GM21515 (cell line): Measurements from ENCODE around the gene NAPSA.

ENCODE experiments used
- ATAC-seq: cut with Tn5 transposase; IDR thresholded peaks from one replicate; pipeline ENCODE4 v1.9.1; 2021; ENCODE audit not compliant: unreplicated experiment

NAPSA gene

DNA sequence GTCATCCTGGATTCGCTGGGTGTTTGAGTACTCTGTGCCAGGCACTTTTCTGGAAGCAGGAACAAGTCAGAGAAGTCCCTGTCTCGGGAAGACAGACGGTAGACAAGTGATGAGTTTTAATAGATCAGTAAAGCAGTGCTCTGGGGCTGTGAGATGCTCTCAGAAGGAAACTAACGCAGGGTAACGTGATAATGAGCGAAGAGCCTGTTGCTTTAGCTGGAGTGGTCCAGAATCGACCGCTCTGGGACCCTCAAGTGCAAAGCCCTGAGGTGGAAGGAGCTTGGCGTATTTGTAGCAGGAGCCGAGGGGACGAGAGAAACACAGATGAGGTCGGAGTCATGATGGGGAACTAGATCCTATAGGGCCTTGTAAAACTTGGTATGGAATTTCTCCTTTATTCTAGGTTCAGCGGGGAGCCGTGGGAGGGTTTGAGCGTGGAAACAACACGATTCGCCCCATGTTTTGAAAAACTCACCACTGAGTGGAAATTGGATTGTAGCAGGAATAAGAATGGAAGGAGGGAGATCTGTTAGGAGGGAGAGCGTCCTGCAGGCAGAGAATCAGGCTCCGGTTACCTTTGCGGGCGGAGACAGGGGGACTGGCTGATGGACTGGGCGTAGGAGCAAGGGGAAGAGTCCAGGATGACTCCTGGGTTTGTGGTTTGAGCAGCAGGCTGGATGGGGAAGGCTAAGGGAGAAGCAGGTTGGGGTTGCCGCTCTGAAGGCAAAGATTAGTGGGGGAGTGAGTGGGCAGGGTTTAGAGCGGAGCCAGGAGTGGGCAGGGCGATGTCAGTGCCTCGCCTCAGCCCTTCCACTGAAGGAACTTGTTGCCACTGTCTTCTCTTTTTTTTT lies 19.5 kb upstream of the NAPSA start:
- ATAC-seq = no peak

DNA sequence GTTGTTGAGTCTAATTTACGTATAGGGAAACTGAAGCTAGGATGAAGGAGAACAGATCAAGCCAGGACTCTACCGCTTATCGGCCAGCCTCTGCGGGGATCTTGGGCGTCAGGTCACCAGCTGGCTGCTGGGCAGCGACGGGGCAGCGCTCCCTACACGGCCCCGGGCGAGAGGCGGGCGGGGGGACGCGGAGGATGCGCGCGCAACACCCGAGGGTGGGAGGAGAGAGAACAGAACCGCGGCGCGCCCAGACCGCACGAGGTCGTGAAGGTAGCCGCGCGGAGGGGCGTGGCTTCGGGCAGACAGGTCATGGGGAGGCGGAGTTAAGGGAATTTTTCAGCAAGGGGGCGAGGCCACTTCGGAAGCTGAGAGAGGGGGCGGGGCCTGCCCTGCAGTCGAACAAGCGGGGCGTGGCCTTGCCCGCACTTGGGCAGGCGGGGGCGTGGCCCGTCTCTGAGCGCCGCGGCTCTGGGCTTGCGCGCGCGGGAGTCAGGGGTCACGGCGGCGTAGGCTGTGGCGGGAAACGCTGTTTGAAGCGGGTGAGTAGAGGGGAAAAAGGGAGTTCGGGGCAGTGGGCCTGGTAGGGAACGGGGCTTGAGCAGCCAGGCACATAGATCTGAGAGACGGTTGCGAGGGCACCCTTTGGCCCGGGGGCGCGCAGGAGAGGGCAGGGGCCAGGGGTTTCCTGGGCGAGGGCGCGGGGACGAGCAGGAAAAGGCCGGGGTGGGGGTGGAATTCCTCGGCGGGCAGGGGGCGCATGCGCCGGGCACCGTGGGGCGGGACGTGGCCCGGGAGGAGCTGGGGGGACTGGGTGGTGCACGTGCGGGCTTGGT lies 18.6 kb upstream of the NAPSA start, which contains the start of gene POLD1:
Gene POLD1 (plus strand): TSS at position 496 of the 833 bp plus-strand sequence. CDS start 14,505 bp downstream, outside the sequence.
- peak; percentile 67 for ATAC-seq

DNA sequence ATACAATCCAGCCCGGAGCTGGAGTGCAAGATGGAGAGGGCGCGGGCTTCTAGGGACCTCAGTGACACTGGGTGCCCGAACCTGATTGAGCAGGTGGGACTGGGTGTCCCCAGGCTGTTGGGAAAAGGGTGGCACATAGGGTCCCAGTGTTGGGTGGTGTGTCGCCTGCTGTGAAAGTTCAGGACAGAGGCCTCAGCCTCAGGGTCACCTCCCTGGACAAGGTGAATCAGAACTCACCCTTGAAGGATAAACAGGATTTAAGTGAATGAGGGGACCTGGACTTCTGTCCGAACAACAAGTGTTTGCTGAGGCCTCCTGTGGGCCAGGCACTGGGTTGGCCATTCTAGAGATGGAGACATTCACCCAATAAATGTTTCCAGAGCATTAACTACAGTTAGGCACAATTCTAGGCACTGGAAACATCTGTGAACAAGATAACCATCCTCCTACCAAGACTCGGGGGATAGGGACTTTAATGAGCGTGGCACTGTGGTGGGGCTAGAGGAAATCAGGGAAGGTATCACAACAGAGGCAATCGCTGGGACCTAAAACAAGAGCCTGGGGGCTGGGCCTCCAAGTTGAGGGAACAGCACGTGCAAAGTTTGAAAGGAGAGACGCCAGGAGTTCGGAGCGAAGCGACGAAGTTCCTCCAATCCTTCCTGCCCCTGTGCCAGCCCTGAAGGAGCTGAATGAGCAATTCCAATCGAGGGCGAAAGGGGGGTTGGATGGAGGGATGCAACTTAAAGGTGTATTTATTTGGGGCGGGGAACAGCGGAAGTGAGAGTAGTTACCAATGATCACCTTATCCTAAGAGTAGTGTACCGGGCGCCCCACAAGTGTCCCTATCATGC lies 17.8 kb upstream of the NAPSA start:
- ATAC-seq = no peak

DNA sequence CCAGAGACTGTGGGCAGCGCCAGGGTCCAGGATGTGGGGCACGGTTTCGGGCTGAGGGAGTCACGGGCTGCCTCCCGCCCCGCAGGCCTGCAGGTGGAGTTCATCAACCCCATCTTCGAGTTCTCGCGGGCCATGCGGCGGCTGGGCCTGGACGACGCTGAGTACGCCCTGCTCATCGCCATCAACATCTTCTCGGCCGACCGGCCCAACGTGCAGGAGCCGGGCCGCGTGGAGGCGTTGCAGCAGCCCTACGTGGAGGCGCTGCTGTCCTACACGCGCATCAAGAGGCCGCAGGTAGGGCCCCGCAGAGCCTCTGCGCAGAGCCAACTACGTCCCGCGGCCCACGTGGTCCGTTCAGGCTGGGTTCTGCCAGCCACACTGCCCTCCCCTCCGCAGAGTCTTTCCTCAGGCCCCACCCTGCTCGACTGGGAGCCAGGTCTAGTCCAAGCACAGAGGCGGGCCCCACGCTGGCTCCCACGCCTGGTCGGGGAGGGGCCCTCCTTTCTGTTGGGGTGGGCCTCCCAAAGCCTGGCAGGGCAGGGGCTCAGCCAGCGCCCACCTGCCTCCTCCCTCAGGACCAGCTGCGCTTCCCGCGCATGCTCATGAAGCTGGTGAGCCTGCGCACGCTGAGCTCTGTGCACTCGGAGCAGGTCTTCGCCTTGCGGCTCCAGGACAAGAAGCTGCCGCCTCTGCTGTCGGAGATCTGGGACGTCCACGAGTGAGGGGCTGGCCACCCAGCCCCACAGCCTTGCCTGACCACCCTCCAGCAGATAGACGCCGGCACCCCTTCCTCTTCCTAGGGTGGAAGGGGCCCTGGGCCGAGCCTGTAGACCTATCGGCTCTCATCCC lies 16.7 kb upstream of the NAPSA start:
- no peak for ATAC-seq

DNA sequence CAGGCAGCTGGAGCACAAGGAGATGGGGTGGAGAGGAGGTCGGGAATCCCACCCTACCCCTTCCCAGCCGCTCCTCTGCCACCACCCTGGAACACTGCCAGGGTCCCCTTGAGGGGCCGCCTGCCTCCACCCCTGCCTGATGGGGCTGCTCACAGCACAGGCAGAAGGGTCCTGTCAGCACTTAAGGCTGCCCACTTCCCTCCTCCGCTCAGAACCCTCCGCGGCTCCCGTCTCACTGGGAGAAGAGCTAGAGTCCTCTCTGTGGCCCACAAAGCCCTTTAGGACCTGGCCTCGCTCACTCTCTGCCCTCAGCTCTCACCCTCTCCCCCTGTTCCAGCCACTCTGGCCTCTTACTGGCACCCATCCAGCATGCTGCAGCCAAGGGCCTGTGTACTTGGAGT lies 15.3 kb upstream of the NAPSA start:
- ATAC-seq = no peak

DNA sequence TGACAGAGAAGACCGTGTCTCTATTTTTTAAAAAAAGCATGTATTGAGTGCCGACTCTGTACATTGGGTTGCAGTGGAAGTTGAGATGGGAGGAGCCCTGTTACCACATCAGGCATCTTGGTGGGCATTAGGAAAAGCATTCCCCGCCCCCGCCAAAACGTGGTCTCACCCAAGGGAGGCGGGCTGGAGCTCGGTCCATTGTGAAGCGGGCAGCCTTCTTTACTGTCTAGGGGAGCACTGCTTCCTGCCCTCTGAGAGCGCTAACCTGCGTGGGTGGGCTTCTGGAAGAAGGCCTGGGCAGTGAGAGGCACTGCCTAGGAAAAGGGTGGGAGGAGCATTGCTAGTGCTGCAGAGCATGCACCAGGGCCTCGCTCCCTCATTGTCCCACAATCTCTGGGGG lies 14.7 kb upstream of the NAPSA start:
- no peak for ATAC-seq

DNA sequence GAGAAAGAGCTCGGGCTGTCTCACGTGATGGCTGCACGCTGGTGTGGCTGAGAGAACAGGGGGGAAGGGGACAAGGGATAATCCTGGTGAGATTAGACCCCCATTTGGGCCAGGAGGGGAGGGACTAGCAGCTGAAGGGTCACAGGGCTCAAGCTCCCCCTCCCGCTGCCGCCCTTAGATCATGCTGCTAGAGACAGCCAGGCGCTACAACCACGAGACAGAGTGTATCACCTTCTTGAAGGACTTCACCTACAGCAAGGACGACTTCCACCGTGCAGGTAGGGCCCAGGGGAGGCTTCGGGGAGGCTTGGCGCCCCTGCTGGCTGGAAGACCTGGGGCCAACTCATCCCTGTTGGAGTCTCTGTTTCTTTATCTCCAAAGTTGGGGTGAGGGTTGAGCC lies 14.2 kb upstream of the NAPSA start:
- no peak for ATAC-seq

DNA sequence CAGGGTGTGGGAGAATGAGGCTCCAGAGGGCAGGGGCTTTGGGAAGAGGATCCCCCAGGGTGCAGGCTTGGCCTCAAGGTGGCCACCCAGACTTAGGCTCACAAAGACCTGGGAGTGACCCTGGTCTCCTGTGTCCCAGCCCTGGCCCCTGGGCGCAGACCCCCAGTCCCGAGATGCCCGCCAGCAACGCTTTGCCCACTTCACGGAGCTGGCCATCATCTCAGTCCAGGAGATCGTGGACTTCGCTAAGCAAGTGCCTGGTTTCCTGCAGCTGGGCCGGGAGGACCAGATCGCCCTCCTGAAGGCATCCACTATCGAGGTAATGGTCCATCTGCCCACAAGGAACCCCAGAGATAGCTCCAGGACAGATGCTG lies 13.4 kb upstream of the NAPSA start:
- ATAC-seq = no peak

DNA sequence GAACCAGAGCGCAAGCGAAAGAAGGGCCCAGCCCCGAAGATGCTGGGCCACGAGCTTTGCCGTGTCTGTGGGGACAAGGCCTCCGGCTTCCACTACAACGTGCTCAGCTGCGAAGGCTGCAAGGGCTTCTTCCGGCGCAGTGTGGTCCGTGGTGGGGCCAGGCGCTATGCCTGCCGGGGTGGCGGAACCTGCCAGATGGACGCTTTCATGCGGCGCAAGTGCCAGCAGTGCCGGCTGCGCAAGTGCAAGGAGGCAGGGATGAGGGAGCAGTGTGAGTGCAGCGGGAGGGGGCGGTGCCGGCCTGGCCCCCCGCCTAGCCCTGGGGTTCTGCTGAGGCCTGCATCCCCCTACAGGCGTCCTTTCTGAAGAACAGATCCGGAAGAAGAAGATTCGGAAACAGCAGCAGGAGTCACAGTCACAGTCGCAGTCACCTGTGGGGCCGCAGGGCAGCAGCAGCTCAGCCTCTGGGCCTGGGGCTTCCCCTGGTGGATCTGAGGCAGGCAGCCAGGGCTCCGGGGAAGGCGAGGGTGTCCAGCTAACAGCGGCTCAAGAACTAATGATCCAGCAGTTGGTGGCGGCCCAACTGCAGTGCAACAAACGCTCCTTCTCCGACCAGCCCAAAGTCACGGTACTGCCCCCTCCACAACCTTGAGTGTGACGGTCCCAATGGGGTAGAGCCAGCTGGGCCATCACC lies 12.9 kb upstream of the NAPSA start:
- no peak for ATAC-seq

DNA sequence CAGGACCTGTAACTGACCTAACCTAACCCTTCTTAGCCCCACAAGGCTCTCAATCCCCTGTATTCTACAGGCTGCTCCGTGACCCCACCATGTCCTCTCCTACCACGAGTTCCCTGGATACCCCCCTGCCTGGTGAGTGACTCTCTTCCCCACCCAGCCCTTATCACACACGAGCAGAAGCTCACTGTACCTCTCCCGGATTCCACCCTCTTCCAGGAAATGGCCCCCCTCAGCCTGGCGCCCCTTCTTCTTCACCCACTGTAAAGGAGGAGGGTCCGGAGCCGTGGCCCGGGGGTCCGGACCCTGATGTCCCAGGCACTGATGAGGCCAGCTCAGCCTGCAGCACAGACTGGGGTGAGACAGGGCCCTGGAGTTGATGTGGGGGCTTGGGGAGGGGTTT lies 12.1 kb upstream of the NAPSA start:
- no peak for ATAC-seq

DNA sequence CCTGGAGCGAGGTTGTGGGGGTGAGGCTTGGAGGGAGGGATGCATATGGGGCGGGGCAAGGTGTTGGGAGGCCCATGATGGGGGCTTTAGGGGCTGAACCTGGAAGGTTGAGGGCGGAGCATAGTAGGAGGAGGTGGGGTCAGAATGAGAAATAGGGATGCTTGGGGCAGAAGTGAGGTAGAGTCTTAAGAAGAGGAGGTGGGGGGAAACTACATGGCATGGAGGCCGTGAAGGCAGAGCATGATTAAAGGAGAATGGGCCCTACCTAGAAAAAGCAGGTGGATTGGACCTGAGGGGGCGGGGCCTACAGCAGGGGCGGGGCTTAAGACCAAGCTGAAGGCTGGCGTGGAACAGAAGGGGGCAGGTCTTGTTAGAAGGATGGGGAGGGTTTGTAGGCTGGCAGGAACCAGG lies 11.6 kb upstream of the NAPSA start:
- peak; percentile 9 for ATAC-seq

DNA sequence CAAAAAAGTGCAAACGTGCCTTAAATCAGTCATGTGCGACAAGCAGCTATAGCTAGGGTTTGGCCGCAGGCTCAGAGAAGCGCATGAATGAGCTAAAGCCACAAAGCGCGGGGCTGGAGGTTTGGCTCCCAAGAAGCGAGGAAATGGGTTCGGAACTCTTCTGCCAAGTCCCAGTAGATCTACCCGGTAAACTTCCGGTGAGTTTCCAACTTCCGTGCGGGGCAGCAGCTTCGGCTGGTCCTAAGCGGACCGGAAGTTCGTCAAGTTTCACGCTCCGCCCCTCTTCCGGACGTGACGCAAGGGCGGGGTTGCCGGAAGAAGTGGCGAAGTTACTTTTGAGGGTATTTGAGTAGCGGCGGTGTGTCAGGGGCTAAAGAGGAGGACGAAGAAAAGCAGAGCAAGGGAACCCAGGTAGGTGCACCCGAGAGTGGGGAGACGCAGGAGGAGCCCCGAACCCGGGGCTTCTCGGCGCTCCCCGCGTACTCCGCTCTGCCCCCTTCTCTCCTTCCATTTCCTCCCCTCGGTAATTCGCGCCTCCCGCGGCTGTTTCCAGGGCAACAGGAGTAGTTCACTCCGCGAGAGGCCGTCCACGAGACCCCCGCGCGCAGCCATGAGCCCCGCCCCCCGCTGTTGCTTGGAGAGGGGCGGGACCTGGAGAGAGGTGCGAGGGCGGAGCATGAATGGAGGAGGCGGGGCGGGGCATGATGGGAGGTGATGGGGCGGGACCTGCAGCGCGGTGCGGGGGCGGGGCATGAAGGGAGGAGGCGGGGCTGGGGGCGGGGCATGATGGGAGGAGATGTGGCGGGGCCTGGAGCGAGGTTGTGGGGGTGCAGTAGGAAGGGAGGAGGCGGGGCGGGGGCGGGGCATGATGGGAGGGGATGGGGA lies 11.0 kb upstream of the NAPSA start, which contains the start of gene NR1H2:
Gene NR1H2 (plus strand): TSS at position 292 of the 885 bp plus-strand sequence. CDS start 1,149 bp downstream, outside the sequence.
- ATAC-seq = peak; percentile 63

DNA sequence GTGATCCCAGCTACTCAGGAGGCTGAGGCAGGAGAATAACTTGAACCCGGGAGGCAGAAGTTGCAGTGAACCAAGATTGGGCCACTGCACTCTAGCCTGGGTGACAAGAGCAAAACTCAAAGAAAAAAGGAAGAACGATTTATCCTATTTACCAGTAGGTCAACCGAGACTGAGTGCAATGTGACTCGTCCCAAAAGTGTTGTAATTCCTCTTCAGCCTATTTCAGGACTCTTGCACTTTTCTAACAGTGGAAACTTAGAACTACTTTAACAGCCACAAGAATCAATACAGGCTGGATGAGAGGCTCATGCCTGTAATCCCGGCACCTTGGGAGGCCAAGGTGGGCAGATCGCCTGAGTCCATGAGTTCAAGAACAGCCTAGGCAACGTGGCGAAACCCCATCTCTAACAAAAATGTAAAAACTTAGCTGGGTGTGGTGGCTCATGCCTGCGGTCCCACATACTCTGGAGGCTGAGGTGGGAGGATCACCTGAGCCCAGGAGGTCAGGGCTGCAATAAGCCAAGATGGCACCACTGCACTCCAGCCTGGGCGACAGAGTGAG lies 6.6 kb upstream of the NAPSA start:
- ATAC-seq = no peak

DNA sequence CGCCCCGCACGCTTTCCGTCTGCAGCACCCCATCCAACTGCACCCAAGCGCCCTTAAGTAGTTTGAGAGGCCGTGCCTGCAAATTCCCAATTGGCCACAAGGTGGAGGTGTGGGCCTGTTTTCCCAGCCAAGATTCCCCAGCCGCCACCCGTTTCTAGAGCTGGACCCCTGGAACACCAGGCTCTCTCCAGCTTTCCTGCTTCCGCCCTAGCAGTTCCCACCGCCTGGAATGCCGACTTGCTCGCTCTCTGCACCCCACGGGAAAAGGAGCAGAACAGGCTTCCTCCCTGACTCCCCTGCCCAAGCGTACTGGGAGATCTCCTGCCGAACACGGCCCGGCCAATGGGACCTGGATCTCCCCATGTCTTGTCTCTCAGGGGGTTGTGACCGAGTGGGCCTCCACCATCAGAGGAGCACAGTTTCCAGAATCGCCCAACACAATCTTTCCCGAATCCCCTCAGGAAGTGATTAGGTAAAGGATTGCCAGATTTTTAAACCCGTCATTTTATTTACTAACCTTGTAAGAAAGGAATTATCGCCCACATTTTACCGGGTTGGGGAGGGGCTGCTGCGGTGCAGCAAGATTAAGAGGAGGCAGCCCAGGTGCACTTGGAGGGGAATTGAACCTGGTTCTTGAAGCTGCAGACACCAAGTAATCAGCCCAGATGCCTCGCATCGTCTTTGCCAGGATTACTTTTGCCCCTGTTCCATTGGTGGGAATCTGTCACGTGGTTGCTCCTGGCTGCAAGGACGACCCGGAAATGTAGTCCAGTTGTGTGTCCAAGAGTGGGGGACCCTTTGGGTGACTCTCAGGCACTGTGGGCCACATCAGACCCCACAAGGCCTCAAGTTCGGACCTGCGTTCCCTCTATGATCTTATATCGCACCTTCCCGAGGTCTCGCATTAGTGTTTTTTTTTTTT lies 3.5 kb upstream of the NAPSA start:
- no peak for ATAC-seq

DNA sequence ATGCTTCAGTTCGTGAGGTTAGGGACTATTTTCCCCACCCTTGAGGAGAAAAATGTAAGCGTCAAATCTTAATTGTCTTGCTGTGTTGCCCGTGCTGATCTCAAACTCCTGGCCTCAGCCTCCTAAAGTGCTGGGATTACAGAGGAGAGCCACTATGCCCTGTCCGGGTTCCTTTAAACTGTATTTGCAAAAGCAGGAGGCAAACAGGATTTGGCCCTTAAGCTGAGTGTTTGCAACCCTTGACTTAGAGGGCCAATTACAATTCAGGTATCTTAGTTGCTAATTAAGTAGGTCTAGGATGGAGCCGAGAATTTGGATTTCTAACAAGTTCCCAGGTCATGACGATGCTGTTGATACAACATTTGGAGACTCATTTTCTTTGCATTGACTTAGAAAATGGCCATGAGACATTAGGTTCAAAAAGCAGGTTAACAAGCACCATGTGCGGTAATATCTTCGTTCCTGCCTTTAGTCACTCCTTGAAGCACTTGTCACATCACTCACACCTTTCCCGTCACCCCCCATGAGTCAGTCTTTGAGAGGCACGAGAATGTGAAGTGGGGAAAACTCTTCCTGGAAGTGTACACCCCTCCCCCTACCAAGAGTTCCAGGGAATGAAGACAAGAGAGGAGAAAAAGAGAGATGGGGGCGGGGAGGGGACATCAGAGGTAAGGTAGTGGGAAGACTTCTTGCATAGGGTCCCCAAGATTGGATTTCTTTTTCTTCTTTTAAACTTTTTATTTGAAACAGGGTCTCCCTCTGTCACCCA lies 2.6 kb downstream of the NAPSA start:
- no peak for ATAC-seq

DNA sequence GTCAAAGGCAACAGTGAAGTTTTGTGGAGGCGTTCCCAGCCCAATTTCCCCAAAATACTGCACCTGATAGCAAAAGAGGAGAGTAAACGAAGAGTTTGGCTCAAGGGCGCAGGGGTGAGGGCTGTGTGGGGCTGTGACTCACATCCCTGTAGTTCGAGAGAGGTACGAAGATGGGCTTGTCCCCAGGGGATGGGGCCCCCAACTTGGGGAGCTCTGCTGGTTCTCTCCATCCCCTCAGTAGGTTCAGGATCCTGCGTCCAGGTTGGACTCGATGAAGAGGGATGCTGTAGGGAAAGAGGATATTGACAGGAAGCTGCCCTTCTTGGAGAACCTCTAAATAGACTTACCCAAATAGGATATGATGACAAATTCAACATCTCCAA lies 3.4 kb downstream of the NAPSA start:
- no peak for ATAC-seq
